ENCODE results near the gene MTUS2. TPM values are rescaled to one million over a fixed set of nuclear protein-coding genes. Genes with fewer than 3 reads are reported as not detected.
"Not testable (repeated sequence)": the region's sequence is repeated elsewhere in the genome, so short reads cannot be mapped to it uniquely, and the experiment has no call there.

MTUS2 gene
- total RNA-seq, 6 donors from 2014 or later = 0.11 to 1.6 (median 0.20) TPM; not detected in 1

- no peaks in the 10 kb centered on the region for H3K27me3 ChIP-seq
- H3K27ac ChIP-seq = no peak overlapping the region
- no peak overlapping the region for H3K4me3 ChIP-seq
- no peaks in the 10 kb centered on the region for H3K9me3 ChIP-seq
- WGBS, 2 donors = 90% methylated on average over 9 of the region's 9 CpGs
- DNase-seq (no peak), ATAC-seq (ENCODE audit: low FRiP score in 2 of 2) (no peak)
- TF ChIP-seq EP300 (IDR thresholded peaks at IDR 0.05) (no peak), POLR2A (IDR thresholded peaks at IDR 0.05) (no peak), POLR2AphosphoS5 (IDR thresholded peaks at IDR 0.05) (no peak), CTCF (IDR thresholded peaks at IDR 0.05) (no peak)
- H3K36me3 ChIP-seq = no peaks in the 10 kb centered on the region
- no peaks in the 10 kb centered on the region for H3K4me1 ChIP-seq
Measured at GRCh38 chr13:28981530-28981929, 161.4 kb downstream of the MTUS2 start.

GRCh38 chr13:28983641-28984040 lies 163.5 kb downstream of the MTUS2 start:
- DNase-seq = no peak
- H3K27ac ChIP-seq = no peak overlapping the region
- H3K9me3 ChIP-seq = no peaks in the 10 kb centered on the region
- no peaks in the 10 kb centered on the region for H3K27me3 ChIP-seq
- no peaks in the 10 kb centered on the region for H3K36me3 ChIP-seq
- no peak for ATAC-seq (ENCODE audit: low FRiP score in 2 of 2)
- H3K4me1 ChIP-seq = no peaks in the 10 kb centered on the region
- 31 to 32% methylated on average over 3 of the region's 3 CpGs for WGBS, 2 donors
- H3K4me3 ChIP-seq = no peak overlapping the region
- TF ChIP-seq CTCF (IDR thresholded peaks at IDR 0.05) (no peak), POLR2A (IDR thresholded peaks at IDR 0.05) (no peak), POLR2AphosphoS5 (IDR thresholded peaks at IDR 0.05) (no peak), EP300 (IDR thresholded peaks at IDR 0.05) (no peak)

GRCh38 chr13:28984326-28984725 lies 164.2 kb downstream of the MTUS2 start:
- no peaks in the 10 kb centered on the region for H3K27me3 ChIP-seq
- no peak for ATAC-seq (ENCODE audit: low FRiP score in 2 of 2)
- TF ChIP-seq CTCF (IDR thresholded peaks at IDR 0.05) = no peak
- TF ChIP-seq EP300 (IDR thresholded peaks at IDR 0.05) = no peak
- no peak for TF ChIP-seq POLR2A (IDR thresholded peaks at IDR 0.05)
- no peak for TF ChIP-seq POLR2AphosphoS5 (IDR thresholded peaks at IDR 0.05)
- H3K4me3 ChIP-seq = no peak overlapping the region
- H3K36me3 ChIP-seq = no peaks in the 10 kb centered on the region
- H3K9me3 ChIP-seq = no peaks in the 10 kb centered on the region
- H3K4me1 ChIP-seq = no peaks in the 10 kb centered on the region
- no peak for DNase-seq
- WGBS, 2 donors = 73 to 81% methylated on average over 8 of the region's 8 CpGs
- H3K27ac ChIP-seq = no peak overlapping the region

- H3K9me3 ChIP-seq = no peaks in the 10 kb centered on the region
- H3K27ac ChIP-seq = no peak overlapping the region
- WGBS, 2 donors = 86 to 94% methylated on average over 1 of the region's 1 CpG
- no peaks in the 10 kb centered on the region for H3K27me3 ChIP-seq
- DNase-seq = no peak
- no peak for ATAC-seq (ENCODE audit: low FRiP score in 2 of 2)
- no peak overlapping the region for H3K4me3 ChIP-seq
- no peaks in the 10 kb centered on the region for H3K4me1 ChIP-seq
- no peaks in the 10 kb centered on the region for H3K36me3 ChIP-seq
- TF ChIP-seq CTCF (IDR thresholded peaks at IDR 0.05) (no peak), POLR2AphosphoS5 (IDR thresholded peaks at IDR 0.05) (no peak), POLR2A (IDR thresholded peaks at IDR 0.05) (no peak), EP300 (IDR thresholded peaks at IDR 0.05) (no peak)
Measured at GRCh38 chr13:28984825-28985224, 164.7 kb downstream of the MTUS2 start.

- 62 to 76% methylated on average over 3 of the region's 3 CpGs for WGBS, 2 donors
- H3K9me3 ChIP-seq; H3K27ac ChIP-seq; H3K27me3 ChIP-seq; H3K4me1 ChIP-seq; H3K36me3 ChIP-seq; DNase-seq; ATAC-seq (ENCODE audit: low FRiP score in 2 of 2); H3K4me3 ChIP-seq: not testable (repeated sequence)
Measured at GRCh38 chr13:28990378-28990777, 170.2 kb downstream of the MTUS2 start.
